Activated CD4-positive, alpha-beta T cell treated with anti-CD3 and anti-CD28 coated beads, Interleukin-2, Interleukin-6, amounts not matched to agents 100 ng/mL and 50 ng/mL, durations not matched to agents 16 hours and 8 hours (primary cell): Measurements from ENCODE around the gene LRP1B.

ENCODE experiments used
- DNase-seq: peaks from one replicate; pipeline ENCODE4 v3.0.0-alpha.2; 2020

The LRP1B gene

GRCh38 chr2:140949932-140950331, 1180.9 kb downstream of the LRP1B start:
- DNase-seq = no peak

- no peak for DNase-seq
Measured at GRCh38 chr2:140947236-140947635, 1183.6 kb downstream of the LRP1B start.

DNA sequence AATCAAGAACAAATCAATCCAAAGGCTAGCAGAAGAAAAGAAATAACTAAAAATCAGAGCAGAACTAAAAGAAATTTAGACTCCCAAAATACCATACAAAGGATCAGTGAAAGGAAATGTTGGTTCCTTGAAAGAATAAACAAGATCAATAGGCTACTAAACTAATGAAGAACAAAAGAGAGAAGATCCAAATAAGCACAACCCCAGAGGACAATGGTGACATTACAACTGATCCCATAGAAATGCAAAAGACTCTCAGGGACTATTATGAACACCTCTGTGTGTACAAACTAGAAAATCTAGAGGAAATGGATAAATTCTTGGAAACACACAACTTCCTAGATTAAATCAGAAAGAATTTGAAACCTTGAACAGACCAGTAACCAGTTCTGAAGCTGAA, 1186.9 kb downstream of the LRP1B start:
- DNase-seq = no peak

DNA sequence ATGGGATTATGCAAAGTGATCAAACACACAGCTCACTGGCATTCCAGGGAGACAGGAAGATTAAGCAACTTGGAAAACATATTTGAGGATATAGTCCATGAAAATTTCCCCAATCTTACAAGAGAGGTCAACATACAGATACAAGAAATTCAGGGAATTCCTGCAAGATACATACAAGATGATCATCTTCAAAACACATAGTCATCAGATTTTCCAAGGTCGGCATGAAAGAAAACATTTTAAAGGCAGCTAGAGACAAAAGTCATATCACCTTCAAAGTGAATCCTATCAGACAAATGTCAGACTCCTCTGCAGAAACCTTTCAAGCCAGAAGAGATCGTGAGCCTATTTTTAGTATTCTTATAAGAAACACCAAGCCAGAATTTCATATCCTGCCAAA, 1188.5 kb downstream of the LRP1B start:
- DNase-seq = no peak

GRCh38 chr2:140929849-140930248, 1201.0 kb downstream of the LRP1B start:
- no peak for DNase-seq

DNA sequence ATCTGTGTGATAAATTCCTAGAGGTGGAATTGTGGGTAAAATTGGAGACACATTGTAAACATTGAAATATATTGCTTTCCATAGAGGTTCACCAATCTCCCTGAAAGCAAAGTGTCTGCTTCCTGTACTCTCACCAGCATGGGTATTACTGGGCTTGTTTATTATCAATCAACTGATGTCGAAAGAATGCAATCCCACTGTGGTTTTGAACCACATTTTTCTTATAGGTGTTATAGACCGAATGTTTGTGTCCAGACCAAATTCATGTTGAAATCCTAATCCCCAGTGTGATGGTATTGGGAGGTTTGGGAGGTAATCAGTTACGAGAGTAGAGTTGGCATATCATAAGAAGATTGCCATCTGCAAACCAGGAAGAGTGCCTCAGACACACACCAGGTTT, 1212.4 kb downstream of the LRP1B start:
- no peak for DNase-seq

GRCh38 chr2:140916410-140916809, 1214.4 kb downstream of the LRP1B start:
- no peak for DNase-seq

DNA sequence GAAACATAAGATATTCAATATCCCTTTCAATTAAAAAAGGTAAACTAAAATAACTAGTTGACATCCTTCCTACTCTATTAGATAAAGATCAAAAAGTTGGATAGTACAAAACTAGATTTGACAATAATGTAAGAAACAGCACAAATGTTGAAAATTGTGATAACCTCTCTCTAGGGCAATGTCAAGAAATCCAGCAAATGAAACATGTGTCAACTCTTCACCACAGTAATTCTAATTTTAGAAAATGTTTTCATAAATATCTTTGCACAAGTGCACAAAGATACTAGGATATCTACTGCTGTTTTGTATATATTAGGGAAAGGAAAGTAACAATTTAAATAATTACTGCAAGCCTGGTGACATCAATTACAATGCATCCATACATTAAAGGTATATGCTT, 1220.1 kb downstream of the LRP1B start:
- DNase-seq = no peak

- DNase-seq = no peak
Measured at GRCh38 chr2:140905083-140905781, 1225.6 kb downstream of the LRP1B start.

GRCh38 chr2:140895378-140895777, 1235.4 kb downstream of the LRP1B start:
- DNase-seq = no peak

GRCh38 chr2:140893685-140894084, 1237.1 kb downstream of the LRP1B start:
- peak; percentile 3 for DNase-seq

DNA sequence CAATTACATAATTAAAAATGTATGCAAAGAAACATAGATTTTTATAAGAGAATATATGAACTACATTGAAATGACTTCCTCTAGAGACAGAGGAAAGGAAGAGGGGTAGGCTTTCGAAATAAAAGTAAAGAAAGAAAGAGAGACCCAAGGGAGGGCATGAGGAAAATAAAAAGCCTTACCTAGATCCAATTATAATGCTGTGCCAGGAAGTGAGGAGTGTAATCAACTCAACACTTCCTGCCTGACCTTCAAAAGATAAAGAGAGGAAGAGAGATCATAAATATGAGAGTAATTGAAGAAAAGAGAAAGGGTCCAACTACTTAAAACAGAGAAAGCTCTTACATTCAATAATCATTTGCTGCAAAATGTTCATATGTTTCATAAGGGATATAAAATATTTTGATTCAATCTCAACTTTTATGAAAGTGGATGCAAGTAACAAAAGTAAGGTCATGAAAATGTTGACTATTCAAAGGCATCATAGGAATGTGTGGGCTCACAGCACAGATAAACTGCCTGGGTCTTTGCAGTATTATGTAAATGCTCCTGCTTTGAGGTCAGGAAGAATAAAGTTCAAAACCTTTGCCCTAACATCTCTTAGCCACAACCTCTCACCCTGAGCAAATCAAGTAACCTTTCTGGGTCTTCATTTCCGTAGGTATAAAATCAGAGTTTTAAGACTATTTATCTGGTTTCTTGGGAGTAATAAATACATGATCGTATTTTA, 1237.7 kb downstream of the LRP1B start:
- no peak for DNase-seq

- no peak for DNase-seq
Measured at GRCh38 chr2:140892436-140892835, 1238.4 kb downstream of the LRP1B start.

- DNase-seq = no peak
Measured at GRCh38 chr2:140891614-140892212, 1239.1 kb downstream of the LRP1B start.

- no peak for DNase-seq
Measured at GRCh38 chr2:140882671-140883620, 1247.9 kb downstream of the LRP1B start.

- no peak for DNase-seq
Measured at GRCh38 chr2:140880573-140880972, 1250.2 kb downstream of the LRP1B start.

- no peak for DNase-seq
Measured at GRCh38 chr2:140876015-140876414, 1254.8 kb downstream of the LRP1B start.

DNA sequence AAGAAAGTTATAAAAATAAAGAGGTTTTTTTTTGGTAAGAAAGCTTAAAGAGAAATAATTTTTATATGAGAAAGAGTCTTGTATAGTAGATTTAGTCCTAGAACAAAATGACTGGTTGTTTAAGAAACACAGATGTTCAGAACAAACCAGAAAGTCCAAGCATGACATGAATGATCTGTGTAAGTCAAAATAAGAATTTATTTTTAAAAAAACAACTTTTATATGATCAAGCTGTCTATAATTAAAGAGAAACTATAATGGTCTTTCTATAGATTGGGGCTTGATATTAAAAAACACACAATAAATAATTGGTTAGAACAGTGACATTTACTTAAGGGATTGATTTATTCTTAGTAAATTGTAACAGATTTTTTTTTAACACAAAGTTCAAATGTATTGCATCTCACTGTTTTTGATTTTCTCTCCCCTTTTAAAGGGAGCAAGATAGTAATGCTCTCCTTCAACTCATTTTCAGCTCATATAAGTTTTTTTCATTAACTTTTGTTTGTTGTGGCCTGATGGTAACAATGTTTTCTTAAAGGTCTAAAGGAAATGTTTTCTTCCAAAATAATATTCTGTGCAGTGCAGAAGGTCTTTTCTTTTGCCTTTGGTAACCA, 1256.8 kb downstream of the LRP1B start:
- no peak for DNase-seq

- DNase-seq = no peak
Measured at GRCh38 chr2:140869925-140870324, 1260.9 kb downstream of the LRP1B start.

DNA sequence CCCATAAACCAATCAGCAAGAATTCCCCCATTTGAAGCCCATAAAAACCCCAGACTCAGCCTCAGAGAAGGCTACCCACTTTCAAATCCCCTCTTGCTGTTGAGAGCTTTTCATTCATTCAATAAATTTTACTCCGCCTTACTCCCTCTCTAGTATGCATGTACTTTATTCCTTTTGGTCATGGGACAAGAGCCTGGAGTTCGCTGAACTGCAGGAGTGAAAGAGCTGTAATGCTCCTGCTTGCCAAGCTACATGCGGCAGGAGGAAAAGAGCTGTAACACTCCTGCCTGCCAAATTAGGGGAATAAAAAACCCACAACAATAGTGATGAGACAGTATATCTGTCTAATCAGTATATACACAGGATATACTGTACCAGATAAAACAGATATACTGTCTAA, 1261.7 kb downstream of the LRP1B start:
- DNase-seq = no peak

DNA sequence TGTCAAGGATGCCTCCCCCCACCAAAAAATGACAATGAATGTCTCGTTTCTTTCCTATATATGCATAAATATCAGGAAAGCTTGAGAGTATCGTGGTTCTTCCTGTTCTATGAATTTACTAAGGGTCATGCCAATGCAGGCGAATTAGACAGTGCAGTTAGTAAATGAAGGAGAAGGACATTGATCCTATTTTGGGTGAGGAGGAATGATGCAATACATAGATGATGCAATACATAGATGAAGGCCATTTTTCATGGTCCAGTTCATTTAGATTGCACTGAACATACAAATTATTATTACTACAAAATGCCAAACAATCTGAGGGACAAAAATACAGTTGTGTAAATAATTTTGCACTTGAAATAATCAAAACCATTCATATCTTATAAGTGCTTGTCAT, 1265.0 kb downstream of the LRP1B start:
- DNase-seq = no peak

- peak; percentile 20 for DNase-seq
Measured at GRCh38 chr2:140863713-140864112, 1267.1 kb downstream of the LRP1B start.

- DNase-seq = no peak
Measured at GRCh38 chr2:140862181-140862580, 1268.6 kb downstream of the LRP1B start.
